CD4-positive, alpha-beta T cell treated with Interleukin-10 for 1 hour (primary cell): Measurements from ENCODE around the gene KLHDC4.
A peak's percentile ranks its signal among the peaks of the same experiment; 100 is the strongest.

Source experiments
- DNase-seq: peaks from one replicate; pipeline ENCODE4 v3.0.0-alpha.2; 2020

KLHDC4 gene

DNA sequence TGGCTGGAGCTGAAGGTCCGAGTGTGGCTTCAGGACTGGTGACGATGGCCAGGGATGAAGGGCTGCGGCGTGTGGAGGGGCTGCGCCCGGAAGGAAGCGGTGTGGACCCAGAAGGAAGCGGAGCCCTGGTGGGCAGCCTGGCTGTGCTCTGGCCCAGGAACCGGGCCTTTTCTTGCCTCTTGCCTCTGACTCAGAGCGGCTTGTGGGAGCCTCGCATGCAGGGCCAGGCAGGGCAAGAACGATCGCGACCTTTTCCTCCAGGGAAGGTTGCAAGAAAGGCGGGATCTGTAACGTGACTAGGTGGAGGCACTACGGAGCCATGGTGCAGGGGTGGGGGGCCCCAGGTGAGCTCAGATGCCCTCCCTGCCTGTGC, 85.5 kb downstream of the KLHDC4 start:
- no peak for DNase-seq

DNA sequence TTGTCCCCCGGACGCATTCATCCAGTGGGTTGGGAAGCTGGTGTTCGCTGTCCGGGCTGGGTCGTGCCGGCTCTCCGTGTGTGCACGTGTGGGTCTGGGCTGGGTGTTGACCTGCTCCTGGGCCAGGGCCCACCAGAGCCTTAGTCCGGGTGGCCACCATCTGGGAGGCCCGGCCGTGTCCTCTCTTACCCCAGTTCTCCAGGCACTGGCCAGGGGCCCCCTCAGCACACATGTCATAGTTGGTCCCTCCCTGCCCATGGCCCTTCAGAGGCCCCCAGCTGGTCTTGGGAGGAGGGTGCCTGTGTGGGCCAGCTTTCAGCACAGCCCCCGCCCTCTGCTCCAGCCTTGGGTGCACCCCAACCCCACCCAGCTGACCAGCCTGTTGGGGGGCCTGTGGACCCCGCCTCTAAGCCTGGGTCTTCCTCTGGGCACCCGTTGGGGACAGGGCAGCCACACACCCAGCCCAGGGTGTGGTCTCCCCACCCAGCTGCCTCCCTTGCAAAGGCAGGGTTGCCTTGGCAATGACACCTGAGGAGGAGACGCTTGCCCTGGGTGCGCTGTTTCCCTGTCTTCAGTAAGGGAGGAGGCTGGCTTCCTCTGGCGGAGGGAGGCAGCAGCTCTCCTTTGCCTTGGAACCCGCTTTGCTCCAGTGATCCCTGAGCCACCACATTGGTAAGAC, 86.1 kb downstream of the KLHDC4 start:
- no peak for DNase-seq

DNA sequence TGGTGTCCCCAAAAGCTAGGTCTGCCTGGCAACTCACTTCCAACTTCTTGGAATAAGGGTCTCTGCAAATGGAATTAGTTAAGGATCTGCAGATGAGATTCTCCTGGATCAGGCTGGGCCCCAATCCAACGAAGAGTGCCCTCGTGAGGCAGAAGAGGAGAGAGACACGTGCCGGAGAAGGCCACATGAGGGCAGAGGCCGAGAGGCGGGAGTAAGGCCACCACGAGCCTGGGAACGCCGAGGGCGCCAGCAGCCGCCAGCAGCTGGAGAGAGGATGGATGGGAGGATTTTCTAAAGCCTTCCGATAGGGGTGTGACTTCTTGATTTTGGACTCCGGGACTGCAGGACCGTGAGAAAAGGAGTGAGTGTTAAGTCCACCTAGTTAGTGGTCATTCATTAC, 87.2 kb downstream of the KLHDC4 start:
- DNase-seq: no peak

DNA sequence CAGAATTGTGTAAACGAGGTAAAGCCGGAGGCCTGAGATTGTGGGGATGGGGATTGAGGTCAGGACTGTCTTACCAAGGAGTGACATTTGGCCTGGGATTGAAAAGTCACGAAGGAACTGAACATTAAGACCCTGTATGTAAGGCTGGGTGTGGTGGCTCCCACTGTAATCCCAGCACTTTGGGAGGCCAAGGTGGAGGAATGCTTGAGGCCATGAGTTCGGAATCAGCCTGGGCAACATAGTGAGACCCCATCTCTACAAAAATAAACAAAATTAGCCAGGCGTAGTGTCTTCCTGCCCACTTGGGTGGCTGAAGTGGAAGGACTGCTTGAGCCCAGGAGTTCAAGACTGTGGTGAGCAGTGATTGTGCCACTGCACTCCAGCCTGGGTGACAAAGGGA, 88.0 kb downstream of the KLHDC4 start:
- DNase-seq: no peak

DNA sequence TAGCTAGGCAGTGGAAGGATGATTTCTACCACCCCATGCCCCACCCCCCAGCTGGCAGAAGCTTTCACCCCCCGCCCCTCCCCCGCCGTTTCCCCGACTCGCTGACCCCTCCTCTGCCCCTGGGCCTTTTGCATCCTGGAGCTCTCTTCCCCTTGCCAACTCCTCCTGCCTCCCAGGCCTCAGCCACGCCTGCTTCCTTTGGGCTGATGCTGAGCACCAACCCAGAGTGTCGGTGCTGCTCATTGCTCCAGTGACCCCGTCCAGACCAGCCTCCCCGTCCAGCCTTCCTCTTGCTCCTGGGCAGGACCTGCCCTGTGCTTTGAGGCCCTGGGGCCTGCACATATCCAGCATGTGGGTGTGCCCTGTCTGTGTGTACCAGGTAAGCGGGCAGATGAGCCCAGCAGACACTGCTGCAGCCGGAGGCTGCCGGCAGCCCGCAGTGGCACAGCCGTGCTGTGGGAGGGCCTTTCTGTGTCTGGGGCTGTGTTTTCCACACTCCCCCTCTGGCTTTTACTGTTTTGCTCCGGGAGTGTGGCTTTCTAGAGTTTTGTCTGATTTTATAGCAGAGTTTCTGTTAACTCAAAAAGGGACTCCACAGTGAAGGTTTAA, 90.6 kb downstream of the KLHDC4 start:
- DNase-seq: no peak

DNA sequence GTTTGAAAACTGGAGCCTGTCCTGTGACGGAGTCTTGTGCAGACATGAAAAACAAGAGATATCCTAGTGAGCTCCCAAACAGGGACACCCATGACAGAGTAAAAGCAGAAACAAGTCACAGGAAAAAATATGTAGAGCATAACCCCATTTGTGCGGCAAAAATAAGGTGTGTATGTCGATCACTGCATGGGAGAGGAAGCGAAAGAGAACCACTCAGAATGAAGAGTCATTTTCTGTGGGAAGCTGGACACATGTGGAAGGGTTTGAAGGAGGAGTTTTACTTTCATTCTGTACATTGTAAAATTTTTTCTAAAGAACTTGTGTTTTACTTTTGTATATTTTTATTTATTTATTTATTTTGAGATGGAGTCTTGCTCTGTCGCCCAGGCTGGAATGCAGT, 91.4 kb downstream of the KLHDC4 start:
- no peak for DNase-seq

DNA sequence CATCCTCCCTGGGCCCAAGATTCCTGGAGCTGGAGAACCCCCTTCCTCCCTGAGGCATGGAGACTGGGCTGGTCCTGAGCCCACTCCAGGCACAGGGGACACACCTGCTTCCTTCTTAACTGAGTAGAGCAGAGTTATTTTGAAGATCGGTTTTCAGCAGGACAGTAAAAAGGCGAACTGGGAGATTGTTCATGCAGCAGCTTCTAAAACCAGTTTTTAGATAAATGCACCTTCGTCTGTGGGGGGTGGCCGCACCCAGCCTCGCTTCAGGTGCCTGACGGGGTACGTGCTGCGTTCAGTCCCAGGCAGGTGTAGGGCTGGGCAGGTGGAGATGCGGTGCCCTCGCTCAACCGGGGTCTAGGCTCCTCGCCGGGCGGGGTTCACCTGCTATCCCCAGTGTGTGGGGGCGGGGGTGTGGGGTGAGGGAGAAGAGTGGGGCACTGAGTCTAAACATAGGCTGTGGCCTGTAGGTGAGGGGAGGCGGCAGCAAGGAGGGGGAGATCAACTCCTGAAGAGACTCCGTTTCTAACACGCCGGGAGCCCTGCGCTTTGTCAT, 94.0 kb downstream of the KLHDC4 start:
- DNase-seq: no peak

DNA sequence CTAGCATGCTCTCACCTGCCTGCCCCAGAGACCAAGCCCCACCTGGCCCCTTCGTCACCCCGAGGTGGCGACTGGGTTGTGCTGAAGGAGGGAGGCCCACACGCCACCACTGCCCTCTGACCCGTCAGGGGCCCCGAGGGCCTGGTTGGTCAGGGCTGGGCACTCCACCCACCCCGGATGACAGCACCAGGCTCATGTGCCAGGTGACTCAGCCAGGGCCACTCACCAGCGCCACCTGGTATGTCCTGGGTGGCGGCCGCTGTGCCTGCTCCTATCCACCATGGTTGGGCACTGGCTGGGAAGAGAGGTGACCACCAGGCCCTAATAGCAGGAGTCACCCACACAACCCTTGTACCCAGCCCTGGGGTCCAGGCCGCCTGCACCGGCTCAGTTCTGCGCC, 94.6 kb downstream of the KLHDC4 start:
- no peak for DNase-seq

DNA sequence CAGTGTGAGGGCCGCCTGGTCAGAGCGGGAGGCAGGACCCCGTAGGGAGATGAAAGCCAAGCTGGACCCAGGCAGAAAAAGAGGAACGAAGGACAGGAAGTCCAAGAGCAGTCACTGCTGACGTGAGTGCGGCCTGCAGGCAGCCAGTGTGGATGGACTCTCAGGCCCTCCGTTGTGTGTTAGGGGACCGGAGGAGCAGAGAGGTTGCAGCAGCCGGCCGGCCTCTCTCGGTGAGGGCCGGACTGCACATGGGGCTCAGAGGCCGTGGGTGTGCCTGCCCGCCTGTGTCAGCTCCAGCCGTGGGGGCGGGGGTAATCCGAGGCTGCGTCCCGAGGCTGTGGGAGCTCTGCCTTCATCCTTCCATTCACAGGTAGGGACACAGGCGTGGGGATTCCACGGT, 96.1 kb downstream of the KLHDC4 start:
- no peak for DNase-seq

DNA sequence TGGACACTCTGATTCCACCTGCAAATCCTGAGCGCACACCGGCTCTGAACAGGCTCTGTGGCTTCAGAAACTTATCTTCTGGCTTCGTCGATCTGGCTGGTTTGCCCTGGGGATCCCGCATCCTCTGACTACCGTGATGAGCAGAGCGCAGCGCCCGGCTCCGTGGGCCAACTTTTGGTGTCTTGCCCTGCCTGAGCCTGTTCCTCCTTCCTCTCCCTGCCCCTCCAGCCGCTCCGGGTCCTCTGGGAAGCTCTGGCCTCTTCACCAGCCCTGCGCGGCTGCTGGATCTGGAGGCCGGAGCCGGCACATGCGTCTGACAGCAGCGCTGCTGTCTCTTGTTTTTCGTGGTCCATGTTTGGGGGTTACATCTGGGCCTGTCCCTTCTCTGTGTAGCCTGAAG, 97.8 kb downstream of the KLHDC4 start:
- DNase-seq: no peak

DNA sequence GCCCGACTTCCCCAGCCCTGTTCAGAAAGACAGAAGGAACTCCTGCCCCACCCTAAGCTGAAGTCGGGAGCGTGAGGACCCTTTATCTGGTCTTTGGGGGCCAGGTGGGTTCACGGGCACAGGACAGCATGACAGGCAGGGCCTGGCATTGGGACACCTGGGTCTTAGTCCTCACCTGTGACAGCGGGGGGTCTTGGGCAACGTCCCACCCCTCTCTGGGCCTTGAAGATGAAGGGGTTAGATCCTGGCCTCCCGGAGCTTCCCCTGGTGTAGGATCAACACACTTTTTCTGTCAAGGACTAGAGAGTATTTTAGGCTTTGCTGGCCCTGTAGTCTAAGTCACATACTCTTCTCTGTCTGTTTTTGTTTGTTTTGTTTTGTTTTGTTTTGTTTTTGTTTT, 98.3 kb downstream of the KLHDC4 start:
- DNase-seq: no peak

DNA sequence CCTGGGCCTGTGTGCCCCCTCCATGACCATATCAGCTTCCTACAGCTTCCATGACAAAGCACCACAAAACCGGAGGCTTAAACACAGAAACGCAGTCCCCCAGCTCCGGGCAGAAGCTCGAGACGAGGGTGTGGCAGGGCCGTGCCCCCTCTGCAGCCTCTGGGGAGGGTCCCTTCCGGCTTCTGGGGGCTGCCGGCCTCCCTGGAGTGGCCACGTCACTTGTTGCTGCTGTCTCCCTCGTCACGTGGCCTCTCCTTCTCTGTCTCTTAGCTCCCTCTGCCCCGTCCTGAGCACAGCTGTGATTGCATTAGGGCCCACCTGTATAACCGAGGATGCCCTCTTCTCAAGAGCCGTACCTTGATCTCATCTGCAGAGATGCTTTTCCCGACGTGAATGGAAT, 98.9 kb downstream of the KLHDC4 start:
- no peak for DNase-seq

DNA sequence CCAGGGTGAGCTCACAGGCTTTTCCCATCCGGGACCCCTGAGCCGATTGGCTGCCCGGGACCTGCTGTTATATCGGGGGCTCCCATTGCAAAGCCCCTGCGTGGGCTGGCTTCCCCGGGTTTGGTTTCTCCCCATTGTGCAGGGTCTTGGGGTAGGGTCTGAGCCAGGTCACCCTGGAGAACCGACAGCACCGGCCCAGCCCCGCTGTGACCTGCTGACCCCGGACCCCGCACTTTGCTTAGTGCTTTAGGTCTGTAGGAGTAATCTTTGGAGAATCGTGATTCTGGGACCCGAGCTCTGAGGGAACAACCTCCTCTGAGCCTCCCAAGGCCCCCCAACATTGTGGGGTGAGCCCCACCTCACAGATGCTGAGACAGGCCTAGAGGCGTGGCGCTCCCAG, 100.6 kb downstream of the KLHDC4 start:
- DNase-seq: no peak

DNA sequence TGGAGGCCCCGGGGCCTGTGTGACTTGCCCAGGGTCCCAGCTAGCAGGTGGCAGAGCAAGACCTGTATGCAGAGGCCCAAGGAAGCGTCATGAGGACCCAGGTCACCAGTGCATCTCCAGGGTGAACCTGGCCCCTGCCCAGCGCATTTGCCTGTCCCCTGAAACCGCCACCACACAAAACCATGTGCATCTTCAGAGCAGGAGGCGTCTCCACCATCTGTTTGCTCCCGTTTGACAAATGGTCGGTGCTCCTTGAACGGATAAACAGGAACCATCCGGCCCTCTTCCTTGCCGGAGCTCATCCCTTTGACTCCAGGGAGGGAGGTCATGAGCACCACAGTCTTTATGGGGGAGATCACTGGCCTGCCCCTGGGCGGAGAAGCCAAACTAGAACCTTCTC, 101.0 kb downstream of the KLHDC4 start:
- no peak for DNase-seq

DNA sequence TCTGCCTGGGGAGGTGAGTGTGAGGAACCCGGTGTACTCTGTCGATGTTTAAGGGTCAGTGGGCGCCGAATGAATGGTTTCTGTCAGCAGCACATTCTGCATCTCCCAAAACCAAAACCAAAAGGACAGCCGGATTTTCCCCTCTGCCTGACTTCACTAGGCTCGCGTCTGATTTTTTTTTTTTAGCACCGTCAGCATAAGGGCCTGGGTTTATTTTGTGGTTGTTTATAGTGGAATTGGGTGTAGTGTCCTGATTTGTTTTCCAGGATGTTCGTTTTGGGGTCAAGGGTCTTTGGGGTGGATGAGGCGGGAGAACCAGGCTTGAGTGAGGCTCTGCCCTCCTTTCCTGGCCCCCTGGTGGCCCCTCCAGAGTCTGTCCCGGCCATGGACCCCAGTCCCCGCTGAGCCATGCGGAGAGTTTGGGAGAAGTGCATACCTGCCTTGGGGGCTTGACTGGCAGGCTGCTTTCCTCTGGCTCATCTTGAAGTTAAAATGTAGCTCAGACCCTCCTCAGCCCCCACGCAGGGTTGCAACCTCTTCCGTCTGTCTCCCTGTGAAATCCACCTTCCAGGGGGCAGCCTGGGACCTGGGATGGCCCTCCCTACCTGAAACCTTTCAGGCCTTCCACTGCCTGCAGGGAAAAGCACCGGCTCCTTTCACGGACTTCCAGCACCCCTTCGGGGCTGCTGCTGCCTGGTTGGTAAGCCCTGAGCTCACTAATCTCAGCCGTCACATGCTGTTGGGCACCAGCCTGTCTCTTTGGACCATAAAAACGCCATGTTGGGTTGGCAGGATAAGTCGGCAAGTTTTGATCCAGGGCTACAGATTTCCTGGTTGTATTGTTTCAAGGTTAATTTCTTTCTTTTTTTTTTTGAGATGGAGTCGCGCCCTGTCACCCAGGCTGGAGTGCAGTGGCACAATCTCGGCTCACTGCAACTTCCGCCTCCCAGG, 103.3 kb downstream of the KLHDC4 start:
- no peak for DNase-seq

DNA sequence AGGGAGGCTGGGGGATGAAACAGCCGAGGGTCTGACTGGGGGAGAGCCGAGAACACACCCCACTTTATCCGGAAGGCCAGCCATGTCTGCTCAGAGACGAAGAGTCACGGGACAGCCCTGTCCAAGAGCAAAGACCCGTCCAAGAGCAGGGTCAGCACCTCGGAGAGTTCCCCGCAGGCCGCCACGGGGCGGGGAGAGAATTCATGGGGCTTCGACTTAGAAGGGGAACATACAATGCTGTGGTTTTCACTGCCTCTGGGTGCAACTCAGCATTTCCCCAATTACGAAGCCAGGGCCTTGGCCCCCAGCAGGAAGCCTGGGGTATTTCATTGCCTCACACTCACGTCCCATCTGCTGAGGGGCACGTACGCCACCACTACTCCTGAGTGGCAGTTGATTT, 104.2 kb downstream of the KLHDC4 start:
- peak; percentile 25 for DNase-seq

DNA sequence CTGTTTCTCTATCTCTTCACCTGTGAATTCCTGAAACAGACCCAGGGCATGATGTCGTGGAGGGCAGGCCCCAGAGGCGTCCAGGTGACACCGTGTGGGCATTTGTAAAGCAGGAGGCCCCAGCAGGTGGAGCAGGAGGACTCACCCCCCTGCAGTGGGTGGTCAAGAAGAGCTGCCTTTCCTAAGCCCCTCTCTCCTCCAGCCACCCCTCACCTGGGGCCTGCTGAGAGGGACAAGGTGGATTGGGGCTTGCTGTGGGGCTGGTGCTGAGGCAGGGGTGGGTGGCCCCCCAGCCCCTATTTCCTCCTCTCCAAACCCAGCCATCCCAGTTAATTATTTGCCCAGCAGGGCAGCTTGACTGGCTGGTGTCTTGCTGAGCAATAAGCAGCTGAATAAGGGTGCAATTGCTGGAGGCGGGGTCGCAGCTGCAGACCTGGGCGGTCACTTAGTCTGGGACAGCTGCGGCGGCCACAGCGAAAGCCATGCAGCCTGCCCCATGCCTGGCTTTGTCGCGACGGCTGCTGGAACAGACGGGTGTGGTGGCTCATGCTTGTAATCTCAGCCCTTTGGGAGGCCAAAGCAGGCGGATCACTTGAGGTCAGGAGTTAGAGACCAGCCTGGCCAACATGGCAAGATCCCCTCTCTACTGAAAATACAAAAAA, 107.1 kb downstream of the KLHDC4 start:
- no peak for DNase-seq
